Gastroesophageal sphincter (tissue), 3 donors: Measurements from ENCODE around the gene RHPN2.

Experiments used
- CTCF ChIP-seq, 4 experiments: fragments of 200-600 bp in 2 of 4; fragments of 450-650 bp in 2 of 4; sonication (generic) in 1 of 4; IDR thresholded peaks; one replicate each; pipeline ENCODE4 v1.5.1; 2017 to 2019; ENCODE audit warnings: antibody characterized with exemption in 4 of 4, mild to moderate bottlenecking in 2 of 4, moderate library complexity in 2 of 4
- POLR2A ChIP-seq, 2 donors: fragments of 450-650 bp; IDR thresholded peaks; one replicate each; pipeline ENCODE4 v1.6.1; 2017; ENCODE audit warnings: antibody characterized with exemption in 2 of 2, mild to moderate bottlenecking in 2 of 2, moderate library complexity in 1 of 2
- POLR2AphosphoS5 ChIP-seq: sonication (generic); formaldehyde crosslinking; IDR thresholded peaks from one replicate; pipeline ENCODE4 v1.6.1; 2017; ENCODE audit warnings: antibody characterized with exemption

- TF ChIP-seq CTCF (IDR thresholded peaks at IDR 0.05) = no peak
- TF ChIP-seq POLR2A (IDR thresholded peaks at IDR 0.05) = no peak
- TF ChIP-seq POLR2AphosphoS5 = no peak
Observed at GRCh38 chr19:33075519-33075918, 10.8 kb upstream of the RHPN2 start.
